HG02759 (cell line): ENCODE results near the gene MSANTD7.
"Not testable (repeated sequence)": the region's sequence is repeated elsewhere in the genome, so short reads cannot be mapped to it uniquely, and the experiment has no call there.

ENCODE experiments used
- ATAC-seq: cut with Tn5 transposase; IDR thresholded peaks from one replicate; pipeline ENCODE4 v1.9.1; 2021; ENCODE audit warnings: mild to moderate bottlenecking, moderate library complexity; ENCODE audit not compliant: unreplicated experiment

The MSANTD7 gene

DNA sequence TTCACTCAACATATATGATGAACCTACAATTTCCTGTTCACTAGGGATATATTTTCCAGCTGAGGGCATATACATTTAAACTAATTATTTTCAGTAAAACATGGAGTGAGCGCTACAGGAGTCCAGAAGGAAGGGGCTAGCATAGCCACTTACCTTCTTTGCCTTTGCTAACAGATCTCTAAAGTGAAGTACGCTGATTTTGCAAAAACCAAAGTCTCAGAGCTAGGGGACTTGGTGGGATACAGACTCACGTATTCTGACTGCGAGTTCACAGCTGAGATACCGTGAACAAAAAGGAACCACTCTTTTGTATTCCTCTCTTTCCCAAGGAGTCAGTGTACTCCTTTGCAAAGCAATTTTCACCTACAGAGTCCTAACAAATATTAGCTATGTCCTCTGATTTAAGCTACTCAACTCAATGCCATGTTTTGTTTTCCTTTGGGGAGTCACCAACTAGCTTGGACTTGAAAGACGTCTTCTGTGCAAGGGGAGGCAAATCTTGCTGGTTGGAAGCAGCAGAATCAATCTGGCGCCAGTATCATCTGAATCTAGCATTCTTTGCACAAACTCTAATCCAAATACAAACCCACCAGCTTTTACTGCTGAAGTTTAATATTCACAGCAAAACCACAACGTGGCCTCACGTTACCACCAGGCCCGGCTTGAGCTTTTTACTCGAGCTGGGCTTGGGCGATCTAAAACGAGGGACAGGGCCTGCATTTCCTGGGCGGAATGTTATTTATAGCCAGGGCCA is 926 bp upstream of the MSANTD7 start:
- no peak for ATAC-seq

DNA sequence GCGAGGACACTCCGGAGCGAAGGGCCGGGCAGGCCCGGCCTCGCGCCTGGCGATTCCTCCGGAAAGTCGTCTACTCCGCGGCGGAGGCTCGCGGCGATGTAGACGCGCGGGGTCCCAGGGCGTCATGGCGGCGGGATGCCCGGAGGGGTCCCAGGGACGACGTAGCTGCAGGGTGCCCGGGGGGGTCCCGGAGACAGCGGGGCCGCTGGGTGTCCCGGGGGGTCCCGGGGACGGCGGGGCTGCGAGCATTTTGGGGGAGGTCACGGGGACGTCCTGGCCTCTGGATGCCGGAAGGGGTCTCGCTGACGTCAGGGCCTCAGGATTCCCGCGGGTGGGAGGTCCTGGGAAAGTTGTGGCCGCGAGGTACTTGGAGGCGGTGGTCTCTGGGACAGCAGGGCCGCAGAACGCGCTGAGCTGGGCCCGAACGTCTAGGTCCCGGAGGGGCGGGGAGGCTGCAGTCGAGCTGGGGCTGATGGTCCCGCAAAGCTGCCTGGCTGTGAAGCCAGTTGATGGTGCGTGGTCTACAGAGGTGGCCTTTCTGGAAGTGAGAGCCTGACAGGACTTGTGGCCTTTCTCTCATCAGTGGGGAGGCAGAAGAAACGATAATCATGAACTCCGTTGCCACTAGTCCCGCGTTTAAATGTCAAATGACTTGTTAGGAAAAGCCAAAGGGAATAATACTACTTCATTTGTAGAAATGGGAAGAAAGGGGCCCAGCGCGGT is 637 bp downstream of the MSANTD7 start:
- ATAC-seq: peak; percentile 5

DNA sequence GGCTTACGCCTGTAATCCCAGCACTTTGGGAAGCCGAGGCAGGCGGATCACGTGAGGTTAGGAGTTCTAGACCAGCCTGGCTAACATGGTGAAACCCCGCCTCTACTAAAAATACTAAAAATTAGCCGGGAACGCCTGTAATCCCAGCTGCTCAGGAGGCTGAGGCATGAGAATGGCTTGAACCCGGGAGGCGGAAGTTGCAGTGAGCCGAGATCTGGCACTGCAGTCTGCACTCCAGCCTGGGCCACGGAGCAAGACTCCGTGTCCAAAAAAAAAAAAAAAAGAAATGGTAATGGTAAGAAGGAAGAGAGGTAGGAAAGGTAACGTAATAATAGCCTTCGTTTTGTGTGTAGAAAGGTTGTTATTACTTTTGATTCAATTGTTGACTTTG is 1.2 kb downstream of the MSANTD7 start:
- no peak for ATAC-seq

DNA sequence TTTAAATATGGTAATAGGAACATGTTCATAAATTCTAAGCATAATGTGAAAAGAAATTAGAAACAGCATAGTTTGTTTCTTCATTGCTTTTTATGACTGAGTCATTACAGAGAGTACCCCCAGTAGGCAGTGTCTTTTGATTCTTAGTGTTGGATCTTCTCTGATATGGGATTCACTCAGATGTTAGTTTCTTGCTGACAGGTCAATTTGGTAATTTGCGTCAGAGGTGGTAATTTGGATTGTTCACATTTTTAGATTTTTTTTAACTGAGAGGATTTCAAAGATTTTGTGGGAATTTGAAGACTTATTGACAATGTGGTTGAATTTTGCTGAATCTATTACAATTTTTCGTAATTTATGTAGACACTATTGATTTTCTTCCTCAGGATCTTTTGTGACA is 2.1 kb downstream of the MSANTD7 start:
- no peak for ATAC-seq

DNA sequence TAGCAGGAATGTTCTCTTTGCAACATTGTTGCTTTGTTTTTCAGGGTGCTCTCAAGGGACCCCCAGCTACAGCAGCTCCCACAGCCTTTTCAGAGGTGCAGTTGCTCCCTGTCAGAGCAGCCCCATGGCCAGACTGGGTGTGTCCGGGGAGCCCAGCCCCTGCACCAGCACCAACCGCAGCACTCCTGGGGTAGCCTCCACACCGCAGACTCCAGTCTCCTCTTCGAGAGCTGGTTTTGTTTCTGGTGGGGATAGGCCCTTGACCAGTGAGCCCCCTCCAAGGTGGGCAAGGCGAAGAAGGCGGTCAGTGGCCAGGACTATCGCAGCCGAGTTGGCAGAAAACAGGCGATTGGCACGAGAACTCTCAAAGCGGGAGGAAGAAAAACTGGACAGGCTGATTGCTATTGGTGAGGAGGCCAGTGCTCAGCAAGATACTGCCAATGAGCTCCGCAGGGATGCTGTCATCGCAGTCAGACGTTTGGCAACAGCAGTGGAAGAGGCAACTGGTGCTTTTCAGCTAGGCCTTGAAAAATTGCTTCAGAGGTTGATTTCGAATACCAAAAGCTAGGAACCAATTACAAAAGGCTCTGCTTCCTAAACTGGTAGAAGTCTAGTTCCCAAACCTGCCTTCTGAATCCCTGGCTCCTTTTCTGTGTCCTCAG is 5.4 kb downstream of the MSANTD7 start:
- ATAC-seq: no peak

DNA sequence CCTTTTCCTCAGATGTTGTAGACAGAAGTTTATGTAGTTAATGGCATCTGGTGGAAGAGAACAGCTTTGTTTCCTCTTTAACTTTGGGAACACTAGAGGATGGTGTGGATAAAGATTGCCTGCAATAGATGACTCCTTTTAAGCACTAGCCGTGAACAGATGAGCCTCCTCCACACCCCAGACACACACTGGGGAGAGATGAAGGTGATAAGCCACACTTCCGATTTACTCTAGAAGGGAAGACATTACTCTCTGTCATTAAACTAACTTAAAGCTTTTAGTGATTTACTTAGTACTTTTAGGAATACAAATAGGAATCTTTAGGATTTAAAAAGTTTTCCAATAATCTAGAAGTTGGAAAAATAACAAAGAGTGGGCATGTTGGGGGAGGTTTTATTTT is 6.8 kb downstream of the MSANTD7 start:
- no peak for ATAC-seq

DNA sequence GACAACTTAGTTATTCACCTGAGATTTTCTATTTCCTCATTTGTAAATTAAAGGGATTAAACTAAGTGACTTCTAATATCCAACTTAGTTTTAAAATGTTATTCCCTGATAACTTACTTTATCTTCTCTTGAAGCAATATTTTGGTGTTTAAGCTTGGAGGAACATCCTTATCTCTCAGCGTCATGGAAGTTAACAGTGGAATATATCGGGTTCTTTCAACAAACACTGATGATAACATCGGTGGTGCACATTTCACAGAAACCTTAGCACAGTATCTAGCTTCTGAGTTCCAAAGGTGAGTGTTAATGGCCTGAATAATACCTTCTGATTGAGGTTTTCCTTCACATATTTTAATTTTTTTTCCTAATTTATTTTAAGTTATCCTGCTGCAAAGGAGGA is 14.1 kb downstream of the MSANTD7 start:
- ATAC-seq: no peak

DNA sequence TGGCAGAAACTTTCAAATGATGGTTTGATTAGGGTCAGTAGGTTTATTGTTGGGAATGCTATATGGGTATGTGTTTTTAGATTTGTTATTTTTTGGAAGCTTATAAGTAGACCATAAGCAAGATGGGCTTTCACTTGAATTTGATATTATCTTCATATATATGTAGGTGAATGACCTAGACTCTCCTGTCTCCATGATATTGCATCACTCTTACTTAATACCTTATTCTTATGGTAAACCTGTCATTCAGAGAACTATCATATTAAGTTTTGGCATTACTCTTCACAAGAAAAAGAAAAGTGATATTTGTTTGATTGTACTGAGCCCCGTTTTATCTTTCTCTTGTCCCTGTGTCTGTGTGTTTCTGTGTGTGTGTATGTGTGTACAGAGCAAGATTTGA is 17.3 kb downstream of the MSANTD7 start:
- ATAC-seq: no peak

DNA sequence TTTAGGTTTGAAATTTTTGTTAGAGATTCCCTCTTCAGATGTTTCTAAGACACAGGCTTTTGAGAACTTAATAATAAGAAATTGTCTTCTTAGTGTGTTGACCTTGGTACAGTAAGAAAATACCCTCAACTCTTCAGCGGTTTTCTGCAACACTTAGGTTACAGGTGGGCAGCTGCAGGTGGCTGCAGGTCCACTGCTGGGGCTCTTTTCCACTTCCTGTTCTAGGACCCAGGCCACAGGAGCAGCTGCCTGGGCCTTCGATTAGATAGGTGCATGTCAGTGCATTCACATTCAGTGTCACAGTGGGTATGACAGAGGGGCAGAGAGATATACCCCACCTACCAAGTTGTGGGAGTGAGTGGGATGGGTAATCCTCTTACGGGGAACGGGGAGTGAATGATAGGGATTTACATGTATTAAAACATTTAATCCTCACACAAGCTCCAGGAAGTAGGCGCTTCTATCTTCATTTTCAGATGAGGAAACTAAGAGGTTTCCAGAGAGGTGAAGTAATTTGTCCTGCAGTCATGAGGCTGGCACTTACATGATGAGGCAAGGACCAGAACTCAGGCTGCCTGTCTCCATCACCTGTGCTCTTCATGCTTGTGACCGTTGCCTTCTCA is 20.3 kb downstream of the MSANTD7 start:
- ATAC-seq: no peak

DNA sequence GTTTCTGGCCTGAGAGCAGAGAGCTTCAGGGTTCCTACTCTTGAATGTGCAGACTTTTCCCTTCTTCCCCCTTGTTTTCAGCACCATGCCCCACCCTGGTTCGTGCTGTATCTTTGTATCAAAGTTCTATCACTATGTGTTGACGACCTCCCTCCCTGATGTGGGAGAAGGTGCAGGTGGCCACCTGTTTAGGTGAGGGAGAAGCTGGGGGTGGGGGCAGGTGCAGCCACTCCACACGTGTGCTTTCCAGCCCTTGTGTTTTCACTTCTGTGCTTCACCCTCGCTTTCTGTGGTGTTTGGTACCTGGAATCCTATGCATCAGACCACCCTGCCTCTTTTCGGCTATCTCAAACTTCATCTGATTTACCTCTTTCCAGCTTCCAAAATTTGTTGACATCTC is 20.9 kb downstream of the MSANTD7 start:
- no peak for ATAC-seq

DNA sequence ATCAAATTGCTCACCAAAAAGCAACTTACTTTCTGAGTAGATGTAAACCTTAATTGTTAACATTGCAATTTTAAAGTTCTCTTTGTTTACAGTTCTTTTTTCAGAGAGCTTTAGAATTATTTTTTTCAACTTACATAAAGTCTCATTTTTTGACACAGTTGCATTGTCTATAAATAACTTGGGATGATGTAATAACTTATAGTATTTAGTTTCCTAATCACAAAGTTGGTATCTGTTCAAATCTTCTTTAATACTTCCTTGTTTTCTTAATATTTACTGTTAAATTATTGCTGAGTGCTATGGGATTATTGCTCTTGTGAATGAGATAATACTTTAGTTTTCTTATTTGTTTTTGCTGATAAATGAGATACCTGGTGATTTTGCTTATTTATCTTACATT is 21.7 kb downstream of the MSANTD7 start:
- ATAC-seq: no peak

DNA sequence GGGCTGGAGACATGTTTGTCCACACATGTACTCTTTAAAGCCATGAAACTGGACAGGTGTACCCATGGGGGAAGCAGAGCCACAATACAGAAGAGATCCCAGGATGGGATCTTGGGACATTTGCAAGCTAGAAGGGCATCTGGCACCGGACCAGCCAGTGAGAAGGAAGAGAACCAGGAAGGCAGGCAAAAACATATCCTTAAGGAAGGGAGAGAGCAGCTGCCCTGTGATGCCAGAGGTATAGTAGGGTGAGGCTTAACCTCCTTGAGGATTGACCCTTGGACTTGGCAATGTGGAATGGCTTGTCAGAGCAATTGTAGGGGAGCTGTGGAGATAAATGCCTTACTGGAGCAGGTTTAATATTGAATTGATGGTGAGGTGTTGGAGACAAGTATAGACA is 22.7 kb downstream of the MSANTD7 start:
- no peak for ATAC-seq

DNA sequence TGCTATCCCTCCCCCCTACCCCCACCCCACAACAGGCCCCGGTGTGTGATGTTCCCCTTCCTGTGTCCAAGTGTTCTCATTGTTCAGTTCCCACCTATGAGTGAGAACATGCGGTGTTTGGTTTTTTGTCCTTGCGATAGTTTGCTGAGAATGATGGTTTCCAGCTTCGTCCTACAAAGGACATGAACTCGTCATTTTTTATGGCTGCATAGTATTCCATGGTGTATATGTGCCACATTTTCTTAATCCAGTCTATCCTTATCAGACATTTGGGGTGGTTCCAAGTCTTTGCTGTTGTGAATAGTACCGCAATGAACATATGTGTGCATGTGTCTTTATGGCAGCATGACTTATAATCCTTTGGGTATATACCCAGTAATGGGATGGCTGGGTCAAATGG is 26.4 kb downstream of the MSANTD7 start:
- not testable (repeated sequence) for ATAC-seq

DNA sequence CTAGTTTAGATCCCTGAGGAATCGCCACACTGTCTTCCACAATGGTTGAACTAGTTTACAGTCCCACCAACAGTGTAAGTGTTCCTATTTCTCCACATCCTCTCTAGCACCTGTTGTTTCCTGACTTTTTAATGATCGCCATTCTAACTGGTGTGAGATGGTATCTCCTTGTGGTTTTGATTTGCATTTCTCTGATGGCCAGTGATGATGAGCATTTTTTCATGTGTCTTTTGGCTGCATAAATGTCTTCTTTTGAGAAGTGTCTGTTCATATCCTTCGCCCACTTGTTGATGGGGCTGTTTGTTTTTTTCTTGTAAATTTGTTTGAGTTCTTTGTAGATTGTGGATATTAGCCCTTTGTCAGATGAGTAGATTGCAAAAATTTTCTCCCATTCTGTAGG is 26.8 kb downstream of the MSANTD7 start:
- not testable (repeated sequence) for ATAC-seq

DNA sequence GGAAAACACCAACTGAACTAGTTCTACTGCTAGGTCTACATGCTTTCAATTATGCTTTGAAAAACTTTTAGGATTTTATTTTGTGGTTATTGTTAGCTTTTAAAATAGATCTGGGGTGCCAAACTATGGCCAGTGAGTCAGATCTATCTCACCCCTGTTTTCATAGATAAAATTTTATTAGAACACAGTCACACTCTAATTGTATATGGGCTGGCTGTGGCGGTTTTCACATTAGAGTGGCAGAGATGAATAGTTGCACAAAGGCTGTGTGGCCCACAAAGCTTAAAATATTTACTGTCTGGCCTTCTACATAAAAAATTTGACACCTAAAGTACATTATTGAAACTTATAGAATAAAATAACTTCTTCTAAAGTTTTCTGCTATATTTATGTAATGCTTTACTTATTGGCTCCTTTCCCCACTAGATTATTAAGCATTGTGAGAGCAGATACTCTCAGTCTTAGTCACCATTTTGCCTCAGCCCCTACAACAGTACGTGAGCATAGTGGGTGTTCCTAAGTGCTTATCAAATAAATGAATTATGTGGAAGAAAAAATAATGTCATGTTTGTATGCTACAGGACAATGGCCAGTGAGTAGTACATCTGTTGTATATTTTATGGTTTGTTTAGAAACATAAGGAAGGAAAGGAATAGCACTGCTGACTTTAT is 35.1 kb downstream of the MSANTD7 start:
- peak; percentile 39 for ATAC-seq

DNA sequence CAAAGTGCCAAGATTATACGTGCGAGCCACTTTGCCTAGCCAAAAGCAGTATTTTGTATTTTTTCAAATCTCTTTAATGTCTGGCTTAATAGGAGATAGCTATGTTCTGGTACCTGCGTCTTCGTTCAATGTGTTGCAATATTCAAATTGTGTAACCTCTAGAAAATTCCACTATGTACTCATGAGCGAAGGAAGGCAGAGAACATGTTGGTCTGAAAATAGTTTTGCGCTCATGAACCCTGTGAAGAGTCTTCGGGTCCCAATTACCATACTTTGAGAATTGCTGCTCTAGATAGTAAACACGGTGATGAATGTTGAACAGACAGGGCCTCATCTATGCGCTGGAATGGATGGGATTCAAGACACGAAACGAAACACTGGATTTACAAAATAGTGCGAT is 37.8 kb downstream of the MSANTD7 start:
- no peak for ATAC-seq

DNA sequence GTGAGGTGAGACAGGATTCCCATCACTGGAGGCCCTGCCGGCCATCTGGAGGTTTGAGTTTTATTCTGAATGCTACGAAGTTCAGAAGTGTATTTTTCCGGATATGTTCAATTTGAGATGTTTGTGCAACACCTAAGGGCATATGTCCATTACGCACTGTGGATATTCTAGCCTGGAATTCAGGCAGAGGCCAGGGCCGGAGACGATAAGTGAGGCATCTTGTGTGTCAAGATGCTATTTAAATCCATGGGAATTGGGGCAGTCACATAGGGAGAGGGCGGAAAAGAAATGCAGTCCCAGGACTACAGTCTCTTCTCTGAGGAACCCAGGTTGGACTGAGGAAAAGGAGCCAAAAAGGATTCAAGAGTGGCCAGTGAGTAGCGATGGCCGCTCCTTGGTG is 38.7 kb downstream of the MSANTD7 start:
- no peak for ATAC-seq

DNA sequence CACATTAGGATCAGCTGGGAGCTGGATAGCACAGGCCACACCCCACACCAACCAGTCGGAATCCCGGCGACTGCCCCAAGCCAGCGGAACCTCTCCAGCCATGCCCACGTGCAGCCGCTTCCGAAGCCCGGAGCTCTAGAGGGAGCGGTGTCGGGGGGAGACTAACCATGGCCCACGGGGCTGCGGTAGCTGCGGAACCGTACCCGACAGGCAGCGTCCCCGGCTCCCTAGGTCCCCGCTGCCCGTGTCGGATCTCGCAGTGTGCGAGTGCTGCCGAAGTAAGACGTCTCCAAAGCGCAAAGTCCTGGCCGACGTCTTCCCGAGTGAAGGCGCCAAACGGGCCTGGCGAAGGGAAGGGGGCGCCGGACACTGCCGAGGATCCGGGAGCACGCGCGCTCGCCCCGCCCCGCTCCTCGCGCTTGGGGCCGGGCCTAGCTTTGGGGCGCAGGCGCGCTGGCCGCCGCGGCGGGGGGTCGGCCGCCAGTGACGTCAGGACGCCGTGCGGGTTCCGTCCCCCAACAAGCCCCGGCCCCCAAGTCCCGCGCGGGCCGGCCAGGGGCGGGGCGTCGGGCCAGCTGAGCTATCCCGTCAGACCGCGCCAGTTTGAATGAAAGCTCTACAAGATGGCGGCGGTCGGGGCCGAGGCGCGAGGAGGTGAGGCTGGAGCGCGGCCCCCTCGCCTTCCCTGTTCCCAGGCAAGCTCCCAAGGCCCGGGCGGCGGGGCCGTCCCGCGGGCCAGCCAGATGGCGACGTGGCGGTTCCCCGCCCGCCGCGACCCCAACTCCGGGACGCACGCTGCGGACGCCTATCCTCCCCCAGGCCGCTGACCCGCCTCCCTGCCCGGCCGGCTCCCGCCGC is 40.4 kb downstream of the MSANTD7 start, which contains the start of gene SUV39H2:
TSS of gene SUV39H2 (plus strand) at position 601 of the 858 bp plus-strand sequence. CDS start at position 624, 23 bp downstream.
- peak; percentile 94 for ATAC-seq

DNA sequence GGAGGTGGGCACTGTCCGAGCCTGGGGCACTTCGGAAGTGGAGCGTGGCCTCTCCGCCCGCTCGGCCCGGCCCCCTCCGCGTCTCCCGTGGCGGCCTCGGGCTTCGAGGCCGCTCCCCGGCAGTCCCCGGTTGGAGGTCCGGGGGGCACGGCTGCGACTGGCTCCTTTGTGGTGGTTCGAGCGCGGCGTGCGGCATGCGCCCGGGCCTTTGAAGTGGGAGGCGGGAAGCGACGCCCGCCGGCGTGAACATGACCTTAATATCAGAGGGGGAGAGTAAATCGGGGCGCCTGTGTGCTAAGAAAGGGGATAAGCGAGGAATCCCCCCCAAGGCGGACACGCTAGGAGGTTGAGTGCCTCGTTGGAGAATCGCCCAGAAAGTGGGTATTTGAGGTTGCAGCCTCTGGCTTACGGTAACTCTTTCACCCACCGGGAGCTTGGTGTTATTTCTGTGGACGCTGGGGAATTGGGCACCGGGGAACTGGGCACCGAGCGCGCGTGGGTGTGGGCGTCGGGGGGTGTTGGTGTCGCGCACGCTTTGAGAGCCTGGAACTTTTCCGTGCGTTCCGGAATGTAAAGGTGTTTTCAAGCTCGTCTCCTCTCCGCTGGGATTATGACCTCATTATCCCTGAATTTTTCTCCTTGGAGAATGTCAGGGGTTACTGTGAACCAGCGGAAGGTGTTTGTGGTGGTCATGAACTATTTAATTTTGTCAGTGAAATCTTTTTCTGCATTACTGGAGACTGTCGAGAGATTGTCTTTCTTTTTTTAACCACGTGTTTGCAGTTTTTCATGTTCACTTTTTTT is 41.2 kb downstream of the MSANTD7 start:
- peak; percentile 28 for ATAC-seq
